ENCODE results near the gene LMO1. TPM values are rescaled to one million over a fixed set of nuclear protein-coding genes. Genes with fewer than 3 reads are reported as not detected.
A peak's percentile ranks its signal among the peaks of the same experiment; 100 is the strongest.

Gene LMO1
- total RNA-seq, 2 donors from 2014 or later, result not detected

DNA sequence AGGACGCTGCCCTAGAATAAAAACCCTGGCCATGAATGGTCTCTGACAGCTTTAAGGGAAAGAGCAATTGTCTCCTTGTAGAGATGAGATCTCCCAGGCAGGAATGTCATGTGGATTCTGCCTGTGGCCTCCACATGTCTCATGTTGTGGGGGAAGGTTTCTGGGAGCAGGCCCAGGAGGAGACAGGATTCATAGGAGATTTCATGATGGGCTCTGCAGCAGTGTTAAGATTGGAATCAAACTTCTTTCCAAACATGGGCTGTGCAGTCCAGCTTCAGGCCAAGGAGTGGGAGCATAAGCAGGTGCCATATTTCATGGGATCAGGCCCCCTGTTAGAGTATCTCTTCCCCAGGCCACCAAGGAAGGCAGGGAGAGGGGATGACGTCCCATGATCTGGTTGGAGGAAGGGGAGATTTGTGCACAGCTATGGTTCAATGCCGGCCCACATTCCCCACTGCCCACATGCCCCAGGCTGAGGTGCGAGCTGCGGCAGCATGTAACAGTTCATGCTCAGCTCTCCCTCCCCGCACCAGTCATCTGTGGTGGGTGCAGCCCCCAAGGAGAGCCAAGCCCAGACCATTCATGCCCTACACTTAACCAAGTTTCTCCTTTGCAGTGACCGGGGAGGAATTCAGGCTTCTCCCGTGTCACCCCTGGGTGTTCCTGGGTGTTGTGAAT, 42.5 kb downstream of the LMO1 start:
- H3K4me1 ChIP-seq (replicated peaks), result no peaks in the 10 kb centered on the region
- TF ChIP-seq, protein P1, sequence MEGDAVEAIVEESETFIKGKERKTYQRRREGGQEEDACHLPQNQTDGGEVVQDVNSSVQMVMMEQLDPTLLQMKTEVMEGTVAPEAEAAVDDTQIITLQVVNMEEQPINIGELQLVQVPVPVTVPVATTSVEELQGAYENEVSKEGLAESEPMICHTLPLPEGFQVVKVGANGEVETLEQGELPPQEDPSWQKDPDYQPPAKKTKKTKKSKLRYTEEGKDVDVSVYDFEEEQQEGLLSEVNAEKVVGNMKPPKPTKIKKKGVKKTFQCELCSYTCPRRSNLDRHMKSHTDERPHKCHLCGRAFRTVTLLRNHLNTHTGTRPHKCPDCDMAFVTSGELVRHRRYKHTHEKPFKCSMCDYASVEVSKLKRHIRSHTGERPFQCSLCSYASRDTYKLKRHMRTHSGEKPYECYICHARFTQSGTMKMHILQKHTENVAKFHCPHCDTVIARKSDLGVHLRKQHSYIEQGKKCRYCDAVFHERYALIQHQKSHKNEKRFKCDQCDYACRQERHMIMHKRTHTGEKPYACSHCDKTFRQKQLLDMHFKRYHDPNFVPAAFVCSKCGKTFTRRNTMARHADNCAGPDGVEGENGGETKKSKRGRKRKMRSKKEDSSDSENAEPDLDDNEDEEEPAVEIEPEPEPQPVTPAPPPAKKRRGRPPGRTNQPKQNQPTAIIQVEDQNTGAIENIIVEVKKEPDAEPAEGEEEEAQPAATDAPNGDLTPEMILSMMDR (IDR thresholded peaks at IDR 0.05), result no peak
- TF ChIP-seq POLR2A (IDR thresholded peaks at IDR 0.05) (no peak), POLR2AphosphoS5 (IDR thresholded peaks at IDR 0.05) (no peak)
- H3K9me3 ChIP-seq, result no peaks in the 10 kb centered on the region
- DNase-seq (ENCODE audit: low spot score), result no peak
- H3K4me3 ChIP-seq, result no peak overlapping the region
- WGBS, result 82% methylated on average over 8 of the region's 8 CpGs
- H3K27me3 ChIP-seq (replicated peaks; ENCODE audit: insufficient read depth), result no peaks in the 10 kb centered on the region
- H3K27ac ChIP-seq, result no peak overlapping the region
- intact Hi-C loops (cut with DNase I), result no loop called here
- H3K36me3 ChIP-seq, result no peaks in the 10 kb centered on the region

DNA sequence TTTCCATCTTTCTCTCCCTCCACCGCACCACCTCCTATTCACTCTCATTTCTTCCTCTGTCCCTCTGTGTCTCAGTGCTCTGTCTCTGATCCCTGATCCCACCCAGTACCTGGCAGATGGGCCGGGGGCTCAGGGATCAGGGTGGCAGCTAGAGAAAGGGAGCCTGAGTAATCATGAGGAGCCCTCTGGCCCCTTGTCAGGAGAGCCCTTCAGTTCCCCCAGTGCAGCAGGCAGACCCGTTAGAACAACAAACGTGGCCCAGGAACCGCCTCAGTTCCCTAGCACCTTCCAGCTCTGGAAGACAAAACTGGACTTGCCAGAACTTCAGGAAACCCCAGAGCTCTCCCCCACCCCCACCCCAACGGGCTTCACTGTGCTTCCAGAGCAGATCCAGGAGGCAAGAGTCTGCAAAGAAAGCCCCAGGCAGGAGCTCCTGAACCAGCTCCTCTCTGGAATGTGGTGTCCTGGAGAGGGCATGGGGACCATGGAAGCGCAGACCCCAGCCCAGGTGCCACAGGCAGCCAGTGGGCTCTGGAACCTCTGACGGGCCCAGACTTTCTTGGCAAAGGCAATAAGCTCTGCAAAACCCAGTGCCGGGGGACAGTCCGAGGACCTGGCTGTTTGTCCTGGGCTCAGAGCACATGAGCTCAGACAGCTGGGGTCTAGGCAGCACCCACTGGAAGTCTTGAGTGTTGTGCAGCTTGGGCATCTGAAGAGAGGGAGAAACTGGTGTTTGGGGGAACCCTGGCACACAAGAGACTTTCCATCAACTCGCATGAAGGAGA, 43.2 kb downstream of the LMO1 start:
- no peak overlapping the region for H3K4me3 ChIP-seq
- intact Hi-C loops (cut with DNase I), result no loop called here
- H3K27me3 ChIP-seq (replicated peaks; ENCODE audit: insufficient read depth), result no peaks in the 10 kb centered on the region
- H3K36me3 ChIP-seq, result no peaks in the 10 kb centered on the region
- H3K4me1 ChIP-seq (replicated peaks), result no peaks in the 10 kb centered on the region
- TF ChIP-seq, protein P1 (IDR thresholded peaks at IDR 0.05), result no peak
- TF ChIP-seq POLR2AphosphoS5 (IDR thresholded peaks at IDR 0.05) (no peak), POLR2A (IDR thresholded peaks at IDR 0.05) (no peak)
- H3K9me3 ChIP-seq, result no peaks in the 10 kb centered on the region
- 42% methylated on average over 8 of the region's 11 CpGs for WGBS
- no peak for DNase-seq (ENCODE audit: low spot score)
- H3K27ac ChIP-seq, result no peak overlapping the region

DNA sequence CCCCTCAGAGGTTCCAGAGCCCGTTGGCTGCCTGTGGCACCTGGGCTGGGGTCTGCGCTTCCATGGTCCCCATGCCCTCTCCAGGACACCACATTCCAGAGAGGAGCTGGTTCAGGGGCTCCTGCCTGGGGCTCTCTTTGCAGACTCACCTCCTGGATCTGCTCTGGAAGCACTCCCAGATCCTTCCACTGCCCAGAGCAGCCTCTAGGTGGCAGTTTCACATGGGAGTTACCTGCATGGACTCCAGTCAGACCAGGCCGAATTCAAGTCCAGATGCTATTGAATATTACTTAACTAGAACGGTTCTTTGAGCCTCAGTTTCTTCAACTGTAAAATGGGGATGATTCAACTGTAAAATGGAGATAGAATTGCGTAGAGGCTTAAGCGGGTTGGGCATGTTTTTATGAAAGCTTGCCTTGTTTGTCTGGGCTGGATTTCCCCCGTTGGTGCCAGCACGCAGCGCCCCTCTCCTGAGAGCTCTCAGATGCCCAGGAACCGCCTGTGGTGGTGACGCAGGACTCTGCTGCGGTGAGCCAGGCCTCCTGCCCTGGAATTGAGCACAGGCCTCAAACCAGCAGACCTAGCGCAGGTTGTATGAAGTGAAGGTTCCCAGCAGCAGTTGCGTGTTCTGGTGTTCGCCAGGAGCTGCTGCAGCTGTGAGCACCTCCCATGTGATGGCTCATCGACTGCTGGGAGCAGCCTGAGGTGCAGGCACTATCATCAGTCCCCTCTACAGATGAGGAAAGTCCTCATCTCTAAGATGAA, 44.2 kb downstream of the LMO1 start:
- no peak overlapping the region for H3K4me3 ChIP-seq
- no peaks in the 10 kb centered on the region for H3K27me3 ChIP-seq (replicated peaks; ENCODE audit: insufficient read depth)
- H3K27ac ChIP-seq, result no peak overlapping the region
- no peak for TF ChIP-seq POLR2AphosphoS5 (IDR thresholded peaks at IDR 0.05)
- TF ChIP-seq, protein P1 (IDR thresholded peaks at IDR 0.05), result peak in 3 of 4 experiments; percentile 11 to 53 (median 35)
- no peak for DNase-seq (ENCODE audit: low spot score)
- H3K36me3 ChIP-seq, result no peaks in the 10 kb centered on the region
- H3K9me3 ChIP-seq, result no peaks in the 10 kb centered on the region
- H3K4me1 ChIP-seq (replicated peaks), result no peaks in the 10 kb centered on the region
- WGBS, result 83% methylated on average over 16 of the region's 16 CpGs
- intact Hi-C loops (cut with DNase I), result no loop called here

DNA sequence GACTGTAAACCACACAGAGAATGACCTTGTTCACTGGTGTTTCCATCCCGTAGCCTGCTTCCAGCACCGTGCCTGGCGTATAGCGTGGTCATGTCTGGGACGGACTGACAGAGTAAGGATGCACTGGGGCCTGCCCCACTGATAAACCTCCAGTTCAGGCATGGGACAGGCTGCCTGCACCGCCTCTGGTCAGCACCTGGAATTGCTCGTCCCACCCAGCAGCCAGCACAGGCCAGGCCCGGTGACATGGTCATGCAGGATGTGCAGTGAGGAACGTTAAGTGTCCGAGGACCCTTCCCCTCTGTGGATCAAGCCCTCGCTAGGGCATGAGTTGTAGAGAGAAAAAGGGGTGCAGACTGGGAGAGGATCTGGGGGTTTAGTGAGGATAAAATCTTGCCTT, 44.8 kb downstream of the LMO1 start:
- TF ChIP-seq POLR2AphosphoS5 (IDR thresholded peaks at IDR 0.05), result no peak
- intact Hi-C loops (cut with DNase I), result no loop called here
- H3K9me3 ChIP-seq, result no peaks in the 10 kb centered on the region
- no peak overlapping the region for H3K27ac ChIP-seq
- no peak overlapping the region for H3K4me3 ChIP-seq
- 88% methylated on average over 11 of the region's 11 CpGs for WGBS
- no peak for DNase-seq (ENCODE audit: low spot score)
- no peaks in the 10 kb centered on the region for H3K4me1 ChIP-seq (replicated peaks)
- no peaks in the 10 kb centered on the region for H3K36me3 ChIP-seq
- no peaks in the 10 kb centered on the region for H3K27me3 ChIP-seq (replicated peaks; ENCODE audit: insufficient read depth)

DNA sequence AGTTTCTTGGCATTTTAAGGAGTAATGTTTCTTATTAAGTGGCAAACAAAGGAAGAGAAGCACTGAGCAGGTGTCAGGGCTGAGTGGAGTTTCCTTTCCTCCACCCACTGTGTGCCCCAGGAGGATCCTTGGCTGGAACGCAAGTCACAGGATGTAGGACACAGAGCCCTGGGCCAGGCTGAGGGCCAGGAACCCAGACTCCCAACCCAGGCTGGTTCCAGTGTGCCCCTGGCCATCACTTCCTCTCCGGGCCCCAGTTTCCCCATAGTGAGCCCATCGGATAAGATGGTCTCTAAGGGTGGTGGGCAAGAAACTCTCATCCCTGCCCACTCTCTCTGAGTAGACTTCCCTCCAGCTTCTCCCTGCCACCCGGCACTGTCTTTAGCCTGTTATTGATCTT, 45.3 kb downstream of the LMO1 start:
- no peak overlapping the region for H3K4me3 ChIP-seq
- no peaks in the 10 kb centered on the region for H3K36me3 ChIP-seq
- no peaks in the 10 kb centered on the region for H3K9me3 ChIP-seq
- DNase-seq (ENCODE audit: low spot score), result no peak
- no peaks in the 10 kb centered on the region for H3K27me3 ChIP-seq (replicated peaks; ENCODE audit: insufficient read depth)
- H3K4me1 ChIP-seq (replicated peaks), result no peaks in the 10 kb centered on the region
- TF ChIP-seq, protein P1 (IDR thresholded peaks at IDR 0.05), result no peak
- 81% methylated on average over 4 of the region's 4 CpGs for WGBS
- H3K27ac ChIP-seq, result no peak overlapping the region
- intact Hi-C loops (cut with DNase I), result no loop called here

Data from prostate gland (tissue), 2 donors.